B cell (primary cell): ENCODE data around the gene ADAMTSL2.

Experiments used
- EZH2 ChIP-seq: IDR thresholded peaks from 2 replicates; pipeline ENCODE4 v1.6.1; 2012; ENCODE audit warnings: borderline replicate concordance, low read depth, mild to moderate bottlenecking, moderate library complexity, low read length; ENCODE audit not compliant: insufficient read depth, poor library complexity, severe bottlenecking
- TF ChIP-seq, protein P1 (sequence below): fragments of 200-600 bp; IDR thresholded peaks from one replicate; pipeline ENCODE4 v1.8.0; 2022; ENCODE audit warnings: antibody characterized with exemption, mild to moderate bottlenecking

DNA sequence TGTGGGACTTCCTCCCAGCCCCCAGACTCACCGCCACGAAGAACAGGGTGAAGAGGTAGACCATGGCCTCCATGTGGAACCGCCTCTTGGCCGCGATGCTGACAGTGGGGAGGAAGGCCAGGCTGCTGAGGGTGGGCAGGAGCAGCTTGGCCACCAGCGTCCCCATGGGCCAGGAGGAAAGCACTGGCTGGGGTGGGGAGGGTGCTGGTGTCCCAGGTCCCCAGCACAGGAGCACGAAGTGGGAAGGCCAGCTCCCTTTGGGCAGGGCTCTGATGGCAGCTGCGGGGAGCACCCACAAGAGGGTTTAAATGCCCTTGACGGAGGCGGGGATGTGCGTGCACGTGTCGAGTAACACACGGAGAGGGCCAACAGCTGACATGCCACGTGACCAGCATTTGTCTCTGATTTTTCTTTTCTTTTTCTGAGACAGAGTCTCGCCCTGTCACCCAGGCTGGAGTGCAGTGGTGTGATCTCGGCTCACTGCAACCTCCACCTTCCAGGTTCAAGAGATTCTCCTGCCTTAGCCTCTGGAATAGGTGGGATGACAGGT is 9.8 kb upstream of the ADAMTSL2 start, which contains the start of gene MYMK:
- TF ChIP-seq, protein P1, sequence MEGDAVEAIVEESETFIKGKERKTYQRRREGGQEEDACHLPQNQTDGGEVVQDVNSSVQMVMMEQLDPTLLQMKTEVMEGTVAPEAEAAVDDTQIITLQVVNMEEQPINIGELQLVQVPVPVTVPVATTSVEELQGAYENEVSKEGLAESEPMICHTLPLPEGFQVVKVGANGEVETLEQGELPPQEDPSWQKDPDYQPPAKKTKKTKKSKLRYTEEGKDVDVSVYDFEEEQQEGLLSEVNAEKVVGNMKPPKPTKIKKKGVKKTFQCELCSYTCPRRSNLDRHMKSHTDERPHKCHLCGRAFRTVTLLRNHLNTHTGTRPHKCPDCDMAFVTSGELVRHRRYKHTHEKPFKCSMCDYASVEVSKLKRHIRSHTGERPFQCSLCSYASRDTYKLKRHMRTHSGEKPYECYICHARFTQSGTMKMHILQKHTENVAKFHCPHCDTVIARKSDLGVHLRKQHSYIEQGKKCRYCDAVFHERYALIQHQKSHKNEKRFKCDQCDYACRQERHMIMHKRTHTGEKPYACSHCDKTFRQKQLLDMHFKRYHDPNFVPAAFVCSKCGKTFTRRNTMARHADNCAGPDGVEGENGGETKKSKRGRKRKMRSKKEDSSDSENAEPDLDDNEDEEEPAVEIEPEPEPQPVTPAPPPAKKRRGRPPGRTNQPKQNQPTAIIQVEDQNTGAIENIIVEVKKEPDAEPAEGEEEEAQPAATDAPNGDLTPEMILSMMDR = no peak
- no peak for TF ChIP-seq EZH2
